22Rv1 (cell line): ENCODE data around the gene SLBP.

Source experiments
- CTCF ChIP-seq: fragments of 450-650 bp; IDR thresholded peaks from 2 replicates; pipeline ENCODE4 v1.5.1; 2017; ENCODE audit warnings: mild to moderate bottlenecking
- ZFX ChIP-seq: fragments of 450-650 bp; IDR thresholded peaks from 2 replicates; pipeline ENCODE4 v1.6.1; 2017; ENCODE audit warnings: antibody characterized with exemption, borderline replicate concordance

DNA sequence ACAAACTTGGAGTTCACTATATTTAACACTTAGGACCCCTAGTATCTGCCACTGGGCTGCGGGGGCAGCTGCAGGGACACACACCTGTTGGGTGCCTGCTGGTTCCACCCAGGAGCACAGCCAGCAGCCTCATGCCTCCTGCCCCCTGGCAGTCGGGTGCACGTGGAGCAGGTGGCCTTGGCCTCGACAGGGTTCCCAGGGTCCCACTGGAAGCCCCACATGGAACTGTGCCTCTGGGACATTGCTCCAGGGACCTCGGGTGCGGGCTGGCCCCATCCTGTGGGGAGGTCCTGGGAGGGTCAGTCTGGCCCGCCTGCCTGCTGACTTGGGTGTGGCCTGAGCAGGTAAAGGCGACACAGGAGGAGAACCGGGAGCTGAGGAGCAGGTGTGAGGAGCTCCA lies 27.2 kb upstream of the SLBP start:
- TF ChIP-seq CTCF, result no peak
- TF ChIP-seq ZFX, result no peak
